Measurements from ENCODE around the gene ZSCAN10.

- TF ChIP-seq POLR2A (IDR thresholded peaks at IDR 0.05; ENCODE audit: low read depth, low read length) = no peak
- no peak for TF ChIP-seq POLR2AphosphoS5 (IDR thresholded peaks at IDR 0.05; ENCODE audit: low read depth, low read length)
- TF ChIP-seq SPI1 (IDR thresholded peaks at IDR 0.05; ENCODE audit: low read depth, low read length) = no peak
Observed at GRCh38 chr16:3070608-3071111, 28.4 kb downstream of the ZSCAN10 start.

All from GM12891 (cell line).